GM12878 (cell line): Measurements from ENCODE around the gene BNIP5. TPM values are rescaled to one million over a fixed set of nuclear protein-coding genes. Genes with fewer than 3 reads are reported as not detected.

Experiments used
- ATAC-seq: fragments of 200-7000 bp; cut with Tn5 transposase; 3 replicates; pipeline ENCODE4 v1.9.1; 2020; ENCODE audit warnings: mild to moderate bottlenecking, moderate library complexity
- BruUV-seq: library from RNA; stranded (reverse); fragments of 400-500 nt; replicated peaks from 2 replicates; lab custom pipeline; 2021; lab: Mats Ljungman, UMichigan
- CTCF ChIA-PET: fragments of 300-600 bp; sonication (Branson Sonifier 250); formaldehyde crosslinking; extraction: SDS; loops from one replicate; lab custom pipeline; 2021; ENCODE audit warnings: inconsistent platforms; lab: Yijun Ruan, JAX
- POLR2A ChIA-PET: fragments of 350-600 bp; formaldehyde crosslinking; extraction: SDS; loops from one replicate; lab custom pipeline; 2021; ENCODE audit warnings: inconsistent platforms; lab: Charles Lee
- RAD21 ChIA-PET: fragments of 300-600 bp; sonication (Branson Sonifier 250); formaldehyde crosslinking; loops from one replicate; lab custom pipeline; 2023; ENCODE audit warnings: antibody characterized with exemption; ENCODE audit not compliant: unreplicated experiment; lab: Charles Lee
- SMC1A ChIA-PET: fragments of 300-600 bp; sonication (Branson Sonifier 250); formaldehyde crosslinking; loops from one replicate; lab custom pipeline; 2023; ENCODE audit not compliant: unreplicated experiment, uncharacterized antibody; lab: Charles Lee
- DNase-seq: peaks from one replicate; pipeline ENCODE4 v3.0.0-alpha.2; 2011; ENCODE audit warnings: low read depth, low spot score
- FAIRE-seq: peaks from 3 replicates; lab custom pipeline; 2011; peaks lifted over from hg19 to GRCh38; lab: Jason Lieb, UNC
- H2AFZ ChIP-seq: 2 replicates; pipeline ENCODE4 v1.6.0; 2011; ENCODE audit warnings: low read depth, low read length, control low read depth; ENCODE audit not compliant: control insufficient read depth
- H3K27ac ChIP-seq: 2 replicates; pipeline ENCODE4 v1.5.1; 2011; ENCODE audit warnings: control low read depth; ENCODE audit not compliant: control insufficient read depth, insufficient read depth
- H3K27me3 ChIP-seq, 2 experiments: replicated peaks in 1 of 2; 2 replicates each; pipeline versions ENCODE4 v1.6.0 to v1.6.1; 2011; ENCODE audit warnings: low read length in 1 of 2; ENCODE audit not compliant: control insufficient read depth in 2 of 2, insufficient read depth in 2 of 2
- H3K36me3 ChIP-seq, 2 experiments: 2 replicates each; pipeline ENCODE4 v1.5.1; 2011; ENCODE audit warnings: low read length in 1 of 2; ENCODE audit not compliant: control insufficient read depth in 2 of 2, insufficient read depth in 2 of 2
- H3K4me1 ChIP-seq: 2 replicates; pipeline ENCODE4 v1.6.1; 2011; ENCODE audit warnings: mild to moderate bottlenecking, low read length, moderate library complexity, mixed read lengths; ENCODE audit not compliant: control insufficient read depth, insufficient read depth
- H3K4me2 ChIP-seq: 2 replicates; pipeline ENCODE4 v1.6.0; 2011; ENCODE audit warnings: control low read depth; ENCODE audit not compliant: control insufficient read depth, insufficient read depth
- H3K4me3 ChIP-seq: fragments of 200-600 bp; sonication (generic); 2 replicates; pipeline ENCODE4 v1.5.1; 2016
- H3K79me2 ChIP-seq: 2 replicates; pipeline ENCODE4 v1.6.0; 2011; ENCODE audit warnings: low read length; ENCODE audit not compliant: control insufficient read depth, insufficient read depth
- H3K9ac ChIP-seq: 2 replicates; pipeline ENCODE4 v1.8.0; 2011; ENCODE audit warnings: low read length, control low read depth, mixed read lengths; ENCODE audit not compliant: control insufficient read depth, insufficient read depth
- H3K9me3 ChIP-seq: replicated peaks from 3 replicates; pipeline ENCODE4 v1.5.1; 2011; ENCODE audit warnings: mild to moderate bottlenecking, low read length; ENCODE audit not compliant: control insufficient read depth, insufficient read depth
- H4K20me1 ChIP-seq: 2 replicates; pipeline ENCODE4 v1.6.0; 2011; ENCODE audit not compliant: control insufficient read depth, insufficient read depth
- ASH2L ChIP-seq: fragments of 300-600, 200-600 bp; sonication (generic); IDR thresholded peaks from 2 replicates; pipeline ENCODE4 v1.6.1; 2017; ENCODE audit warnings: low read depth, mild to moderate bottlenecking, borderline replicate concordance
- ATF2 ChIP-seq: IDR thresholded peaks from 2 replicates; pipeline ENCODE4 v1.6.1; 2012; ENCODE audit warnings: low read length, inconsistent platforms
- BACH1 ChIP-seq: fragments of 450-650 bp; IDR thresholded peaks from 2 replicates; pipeline ENCODE4 v1.6.1; 2017; ENCODE audit warnings: mild to moderate bottlenecking, borderline replicate concordance
- CBX3 ChIP-seq: fragments of 200-600 bp; sonication (generic); IDR thresholded peaks from 2 replicates; pipeline ENCODE4 v1.6.1; 2016; ENCODE audit warnings: low read depth, borderline replicate concordance
- ETV6 ChIP-seq, 2 experiments: fragments of 450-650 bp in 1 of 2; IDR thresholded peaks in 1 of 2; conservative IDR thresholded peaks in 1 of 2; 2 replicates each; pipeline ENCODE4 v1.6.1; 2014; ENCODE audit warnings: antibody characterized with exemption in 1 of 2, borderline replicate concordance in 1 of 2, low read depth in 1 of 2, mild to moderate bottlenecking in 1 of 2, moderate library complexity in 1 of 2
- EZH2 ChIP-seq: IDR thresholded peaks from 2 replicates; pipeline ENCODE4 v1.6.1; 2012; ENCODE audit warnings: low read depth, mild to moderate bottlenecking, control low read depth, inconsistent platforms, low read length, borderline replicate concordance; ENCODE audit not compliant: control insufficient read depth
- HCFC1 ChIP-seq: fragments of 150-350 bp; IDR thresholded peaks from 2 replicates; pipeline ENCODE4 v1.6.1; 2014; ENCODE audit warnings: low read length
- HSF1 ChIP-seq: fragments of 150-350 bp; IDR thresholded peaks from 2 replicates; pipeline ENCODE4 v1.6.1; 2014; ENCODE audit warnings: mild to moderate bottlenecking, low read depth, low read length
- KDM1A ChIP-seq: fragments of 200-600 bp; sonication (generic); IDR thresholded peaks from 2 replicates; pipeline ENCODE4 v1.6.1; 2016; ENCODE audit warnings: borderline replicate concordance
- NFXL1 ChIP-seq: fragments of 450-650 bp; IDR thresholded peaks from 2 replicates; pipeline ENCODE4 v1.6.1; 2017; ENCODE audit warnings: antibody characterized with exemption, mild to moderate bottlenecking, borderline replicate concordance
- POLR2AphosphoS5 ChIP-seq: IDR thresholded peaks from 2 replicates; pipeline ENCODE4 v1.6.1; 2011; ENCODE audit warnings: mild to moderate bottlenecking, low read length, inconsistent platforms
- SPI1 ChIP-seq: IDR thresholded peaks from 2 replicates; pipeline ENCODE4 v1.6.1; 2011; ENCODE audit warnings: low read depth, mild to moderate bottlenecking, low read length, moderate library complexity, borderline replicate concordance; ENCODE audit not compliant: insufficient read depth
- STAT3 ChIP-seq: IDR thresholded peaks from 2 replicates; pipeline ENCODE4 v1.6.1; 2011; ENCODE audit warnings: low read depth, low read length, improper control_type of control experiment
- ZNF207 ChIP-seq: fragments of 450-650 bp; IDR thresholded peaks from 2 replicates; pipeline ENCODE4 v1.6.1; 2014; ENCODE audit warnings: antibody characterized with exemption, mild to moderate bottlenecking, borderline replicate concordance
- whole genome bisulfite sequencing: methylation state at CpG from one replicate; pipeline ENCODE4 v1.1.6; 2016; ENCODE audit warnings: low lambda C conversion rate; ENCODE audit not compliant: insufficient replicate concordance, insufficient coverage; ENCODE audit errors: missing lambda C conversion rate; 5-methylcytosine and 5-hydroxymethylcytosine counted together
- in situ Hi-C: fragments of 300-500 bp; cut with MboI; formaldehyde crosslinking; loops from 9 replicates; pipeline ENCODE4 v1.14.3; 2018; ENCODE audit warnings: mixed read lengths
- intact Hi-C: fragments of 100-400 bp; cut with micrococcal nuclease; formaldehyde crosslinking; loops from one replicate; pipeline ENCODE4 v1.14.2; 2022; ENCODE audit not compliant: unreplicated experiment
- polyA plus RNA-seq, 11 experiments: library from polyadenylated mRNA; depleted of rRNA in 4 of 11; unstranded in 6 of 11; stranded (reverse) in 5 of 11; fragments of >200 nt; fragmentation: Nextera tagmentation in 4 of 11; fragmentation: Illumina TruSeq in 1 of 11; extraction: Ambion mirVana in 4 of 11; extraction: Trizol in 1 of 11; gene quantifications; 1 replicate in 1 of 11; 2 replicates in 10 of 11; pipeline versions ENCODE4 v1.2.1 to v1.2.3, GENCODE V29; 2011 to 2016; ENCODE audit warnings: inconsistent platforms in 2 of 11, missing spikeins in 2 of 11, low read depth in 1 of 11
- total RNA-seq, 4 experiments: library from RNA; depleted of rRNA in 3 of 4; stranded (reverse); fragments of >200 nt in 3 of 4; fragmentation: Illumina TruSeq in 1 of 4; extraction: Trizol in 1 of 4; gene quantifications; 2 replicates each; pipeline versions ENCODE4 v1.2.1 to v1.2.3, GENCODE V29; 2013 to 2021

The BNIP5 gene
- total and polyA plus RNA-seq, 10 of the 15 experiments (the other 5 are each of a cell fraction or from before 2014, with no cell fraction given), result 0.02 to 0.68 (median 0.05) TPM; not detected in 2

- POLR2A ChIA-PET, result no interaction called here
Observed at GRCh38 chr6:36353411-36353915, 16.8 kb upstream of the BNIP5 start.

More at GRCh38 chr6:36353411-36353915, 16.8 kb upstream of the BNIP5 start:
- TF ChIP-seq NFXL1 (no peak), POLR2AphosphoS5 (no peak), HSF1 (no peak), CBX3 (no peak), ZNF207 (no peak), ASH2L (no peak), BACH1 (no peak), SPI1 (no peak), ETV6 (conservative IDR thresholded peaks at IDR 0.05 in 1 of 2, IDR thresholded peaks at IDR 0.05 in 1 of 2; ENCODE audit: borderline replicate concordance in 1 of 2, low read depth in 1 of 2) (no peak), ATF2 (no peak), STAT3 (no peak), KDM1A (no peak), EZH2 (no peak), HCFC1 (no peak)
- H3K79me2 ChIP-seq, result no peaks in the 10 kb centered on the region
- H3K4me3 ChIP-seq, result no peak overlapping the region
- in situ Hi-C loops, result no loop called here
- no peak for FAIRE-seq
- BruUV-seq, result no TSS peak
- peaks cover 8% of the 10 kb centered on the region for H3K4me1 ChIP-seq
- DNase-seq, result no peak
- no peak overlapping the region for H2AFZ ChIP-seq
- H3K9ac ChIP-seq, result no peak overlapping the region
- no peak overlapping the region for H3K4me2 ChIP-seq
- no peak overlapping the region for H3K27ac ChIP-seq
- intact Hi-C loops, result no loop called here
- H3K27me3 ChIP-seq, result no peaks in the 10 kb centered on the region
- ATAC-seq, result no peak
- 57% methylated on average over 4 of the region's 4 CpGs for WGBS
- RAD21 ChIA-PET, result interaction anchor here (11.7 kb wide), 1 partner anchor 14 kb away, joined by 311 read pairs; the partner anchor contains the start of gene BNIP5
- H3K36me3 ChIP-seq, result no peaks in the 10 kb centered on the region
- H3K9me3 ChIP-seq, result no peaks in the 10 kb centered on the region
- H4K20me1 ChIP-seq, result no peaks in the 10 kb centered on the region
- CTCF ChIA-PET, result interaction anchor here (13.9 to 17.3 kb wide), 2 partner anchors 11 to 50 kb away, joined by 313 to 483 read pairs; partner anchors contain the start of gene BNIP5
- SMC1A ChIA-PET, result interaction anchor here (19.6 kb wide), 1 partner anchor 13 kb away, joined by 386 read pairs; the partner anchor contains the start of gene BNIP5
